PC-3 (cell line): ENCODE measurements around the gene USH2A. TPM values are rescaled to one million over a fixed set of nuclear protein-coding genes. Genes with fewer than 3 reads are reported as not detected.

Experiments used
- ATAC-seq: fragments of 200-7000 bp; cut with Tn5 transposase; 2 replicates; pipeline ENCODE4 v1.9.1; 2020; ENCODE audit warnings: mild to moderate bottlenecking, moderate library complexity
- BruUV-seq: library from RNA; stranded (reverse); fragments of 400-500 nt; replicated peaks from 2 replicates; lab custom pipeline; 2021; lab: Mats Ljungman, UMichigan
- CTCF ChIA-PET: fragments of 300-600 bp; sonication (Branson Sonifier 250); formaldehyde crosslinking; loops from one replicate; lab custom pipeline; 2022; ENCODE audit warnings: antibody characterized with exemption; lab: Charles Lee
- POLR2A ChIA-PET: fragments of 300-600 bp; sonication (Branson Sonifier 250); formaldehyde crosslinking; loops from one replicate; lab custom pipeline; 2022; ENCODE audit warnings: antibody characterized with exemption; ENCODE audit not compliant: unreplicated experiment; lab: Charles Lee
- DNase-seq: peaks from one replicate; pipeline ENCODE4 v3.0.0-alpha.2; 2015
- H2AFZ ChIP-seq: fragments of 300-600 bp; sonication (generic); 2 replicates; pipeline ENCODE4 v1.6.0; 2016; ENCODE audit warnings: antibody characterized with exemption, low read length
- H3F3A ChIP-seq: fragments of 300-600 bp; sonication (generic); one replicate; pipeline ENCODE4 v1.6.0; 2017; ENCODE audit warnings: antibody characterized with exemption, low read length, control low read depth, mild to moderate bottlenecking; ENCODE audit not compliant: unreplicated experiment
- H3K27ac ChIP-seq: fragments of 300-600 bp; sonication (generic); 2 replicates; pipeline ENCODE4 v1.5.1; 2016; ENCODE audit warnings: mild to moderate bottlenecking, low read length
- H3K27me3 ChIP-seq: fragments of 300-600 bp; sonication (generic); 2 replicates; pipeline ENCODE4 v1.6.1; 2016; ENCODE audit warnings: low read length, mixed read lengths
- H3K36me3 ChIP-seq: fragments of 300-600 bp; sonication (generic); 2 replicates; pipeline ENCODE4 v1.6.1; 2016; ENCODE audit warnings: low read depth, mixed run types, low read length, mixed read lengths
- H3K4me1 ChIP-seq: fragments of 300-600 bp; sonication (generic); 2 replicates; pipeline ENCODE4 v1.5.1; 2016; ENCODE audit warnings: low read length; ENCODE audit not compliant: insufficient read depth
- H3K4me2 ChIP-seq: fragments of 300-600 bp; sonication (generic); 2 replicates; pipeline ENCODE4 v1.6.0; 2016; ENCODE audit warnings: low read length
- H3K4me3 ChIP-seq: fragments of 300-600 bp; sonication (generic); 2 replicates; pipeline ENCODE4 v1.5.1; 2016; ENCODE audit warnings: mild to moderate bottlenecking, low read length, mixed read lengths
- H3K79me2 ChIP-seq: fragments of 300-600 bp; sonication (generic); 2 replicates; pipeline ENCODE4 v1.6.1; 2017; ENCODE audit warnings: low read length, mixed read lengths
- H3K9ac ChIP-seq: fragments of 300-600 bp; sonication (generic); 2 replicates; pipeline ENCODE4 v1.6.0; 2016; ENCODE audit warnings: mild to moderate bottlenecking, low read length
- H3K9me2 ChIP-seq: fragments of 300-600 bp; sonication (generic); replicated peaks from 2 replicates; pipeline ENCODE4 v1.6.1; 2016; ENCODE audit warnings: mixed run types, low read length, mixed read lengths
- H3K9me3 ChIP-seq: fragments of 300-600 bp; sonication (generic); 2 replicates; pipeline ENCODE4 v1.6.1; 2016; ENCODE audit warnings: low read length, mixed read lengths
- H4K20me1 ChIP-seq: fragments of 300-600 bp; sonication (generic); 2 replicates; pipeline ENCODE4 v1.6.1; 2016; ENCODE audit warnings: low read length, mixed read lengths
- CTCF ChIP-seq: fragments of 300-600 bp; sonication (generic); conservative IDR thresholded peaks from 2 replicates; pipeline ENCODE4 v1.5.1; 2017; ENCODE audit warnings: antibody characterized with exemption, low read depth, mild to moderate bottlenecking, low read length
- EZH2 ChIP-seq: fragments of 300-600 bp; sonication (generic); IDR thresholded peaks from one replicate; pipeline ENCODE4 v1.6.1; 2017; ENCODE audit warnings: antibody characterized with exemption, mild to moderate bottlenecking, low read length; ENCODE audit not compliant: unreplicated experiment
- EZH2phosphoT487 ChIP-seq: fragments of 300-600 bp; sonication (generic); IDR thresholded peaks from 2 replicates; pipeline ENCODE4 v1.6.1; 2018; ENCODE audit warnings: mild to moderate bottlenecking, antibody characterized with exemption, low read length, borderline replicate concordance
- intact Hi-C: fragments of 100-400 bp; cut with micrococcal nuclease; formaldehyde crosslinking; loops from 2 replicates; pipeline ENCODE4 v1.9.0; 2023
- total RNA-seq: library from RNA; depleted of rRNA; stranded (reverse); fragments of >200 nt; gene quantifications from 2 replicates; pipeline ENCODE4 v1.2.3, GENCODE V29; 2014

USH2A gene
- total RNA-seq, 1 experiment from 2014 or later = not detected

- ChIA-PET POLR2A (no interaction called here), CTCF (interaction anchor here (0.6 to 1.3 kb wide), 6 partner anchors 10 to 539 kb away, joined by 3 to 7 read pairs (median 4); no protein-coding TSS in a partner anchor)
- Histone ChIP-seq H3K9ac (no peak overlapping the region), H3K27me3 (peaks cover 45% of the 10 kb centered on the region), H3F3A (no peaks in the 10 kb centered on the region), H3K9me2 (no peaks in the 10 kb centered on the region), H3K4me2 (no peak overlapping the region), H2AFZ (no peak overlapping the region), H3K27ac (no peak overlapping the region), H3K4me1 (no peaks in the 10 kb centered on the region), H3K4me3 (no peak overlapping the region), H4K20me1 (no peaks in the 10 kb centered on the region), H3K79me2 (no peaks in the 10 kb centered on the region), H3K9me3 (no peaks in the 10 kb centered on the region), H3K36me3 (no peaks in the 10 kb centered on the region)
- no TSS peak for BruUV-seq
- intact Hi-C loops = loop anchor here (1.0 to 10.0 kb wide), 6 partner anchors 111 to 1060 kb away; no protein-coding TSS in a partner anchor
- ATAC-seq (peak; percentile 82), DNase-seq (peak; percentile 74)
- no peak for TF ChIP-seq EZH2
- peak; percentile 79 for TF ChIP-seq CTCF
Observed at GRCh38 chr1:215682232-215682631, 741.0 kb downstream of the USH2A start.

- intact Hi-C loops = loop anchor here (10.0 kb wide), 1 partner anchor 264 kb away; no protein-coding TSS in a partner anchor
- no peak overlapping the region for H3K9ac ChIP-seq
- H3K4me1 ChIP-seq = no peaks in the 10 kb centered on the region
- no peaks in the 10 kb centered on the region for H3F3A ChIP-seq
- POLR2A ChIA-PET = no interaction called here
- H3K4me2 ChIP-seq = no peak overlapping the region
- H3K27me3 ChIP-seq = peaks cover 49% of the 10 kb centered on the region
- no peaks in the 10 kb centered on the region for H3K9me2 ChIP-seq
- no peak overlapping the region for H3K4me3 ChIP-seq
- H3K79me2 ChIP-seq = no peaks in the 10 kb centered on the region
- H3K36me3 ChIP-seq = no peaks in the 10 kb centered on the region
- H3K9me3 ChIP-seq = no peaks in the 10 kb centered on the region
- CTCF ChIA-PET = no interaction called here
- no peak overlapping the region for H3K27ac ChIP-seq
- no peak for ATAC-seq
- no peaks in the 10 kb centered on the region for H4K20me1 ChIP-seq
- DNase-seq = no peak
- no TSS peak for BruUV-seq
- TF ChIP-seq EZH2phosphoT487 (no peak), EZH2 (no peak), CTCF (no peak)
- H2AFZ ChIP-seq = no peak overlapping the region
Observed at GRCh38 chr1:215681041-215681440, 742.2 kb downstream of the USH2A start.

GRCh38 chr1:215679231-215679630 lies 744.0 kb downstream of the USH2A start:
- H4K20me1 ChIP-seq = no peaks in the 10 kb centered on the region
- no peaks in the 10 kb centered on the region for H3K9me3 ChIP-seq
- H3K4me3 ChIP-seq = no peak overlapping the region
- no peak overlapping the region for H2AFZ ChIP-seq
- H3K9ac ChIP-seq = no peak overlapping the region
- ChIA-PET CTCF (interaction anchor here (0.6 kb wide), 2 partner anchors 27 to 270 kb away, joined by 3 read pairs; no protein-coding TSS in a partner anchor), POLR2A (no interaction called here)
- H3K79me2 ChIP-seq = no peaks in the 10 kb centered on the region
- BruUV-seq = no TSS peak
- no peaks in the 10 kb centered on the region for H3K36me3 ChIP-seq
- TF ChIP-seq CTCF (no peak), EZH2phosphoT487 (no peak), EZH2 (no peak)
- intact Hi-C loops = no loop called here
- H3K4me1 ChIP-seq = no peaks in the 10 kb centered on the region
- H3F3A ChIP-seq = no peaks in the 10 kb centered on the region
- no peak for DNase-seq
- H3K4me2 ChIP-seq = no peak overlapping the region
- H3K9me2 ChIP-seq = no peaks in the 10 kb centered on the region
- ATAC-seq = no peak
- H3K27me3 ChIP-seq = peaks cover 49% of the 10 kb centered on the region
- H3K27ac ChIP-seq = no peak overlapping the region
